HEK293 (cell line): ENCODE results near the gene NAPB.
A peak's percentile ranks its signal among the peaks of the same experiment; 100 is the strongest.

ENCODE experiments used
- CTCF ChIA-PET: fragments of 350-600 bp; formaldehyde crosslinking; extraction: SDS; loops from one replicate; lab custom pipeline; 2021; ENCODE audit warnings: antibody characterized with exemption; lab: Yijun Ruan, JAX
- POLR2A ChIA-PET: fragments of 300-600 bp; formaldehyde crosslinking; extraction: SDS; loops from one replicate; lab custom pipeline; 2020; ENCODE audit warnings: antibody characterized with exemption, inconsistent platforms; lab: Yijun Ruan, JAX
- H3K27ac ChIP-seq: fragments of 200-500 bp; sonication (Bioruptor generic); 2 replicates; pipeline ENCODE4 v1.5.1; 2014; ENCODE audit warnings: low read depth, low read length, control low read depth, inconsistent platforms; ENCODE audit errors: extremely low read depth
- H3K36me3 ChIP-seq, 2 experiments: fragments of 200-500 bp in 1 of 2; sonication (Bioruptor generic) in 1 of 2; 1 replicate in 1 of 2; 2 replicates in 1 of 2; pipeline ENCODE4 v1.5.1; 2014 to 2017; ENCODE audit warnings: inconsistent platforms in 2 of 2, low read length in 2 of 2; ENCODE audit not compliant: control insufficient read depth in 2 of 2, insufficient read depth in 1 of 2
- H3K4me1 ChIP-seq: fragments of 200-500 bp; sonication (Bioruptor generic); 2 replicates; pipeline ENCODE4 v1.5.1; 2014; ENCODE audit warnings: mild to moderate bottlenecking, low read length, inconsistent platforms; ENCODE audit not compliant: control insufficient read depth, insufficient read depth
- H3K4me3 ChIP-seq: 2 replicates; pipeline ENCODE4 v1.5.1; 2011; ENCODE audit warnings: low read depth, mild to moderate bottlenecking, control low read depth, low read length, moderate library complexity
- H3K9me3 ChIP-seq: fragments of 200-500 bp; sonication (Bioruptor generic); 2 replicates; pipeline ENCODE4 v1.5.1; 2014; ENCODE audit warnings: low read depth, low read length, inconsistent platforms; ENCODE audit not compliant: control insufficient read depth, insufficient read depth
- AEBP2 ChIP-seq: fragments of 450-650 bp; formaldehyde crosslinking; IDR thresholded peaks from 2 replicates; pipeline ENCODE4 v1.5.1; 2016; ENCODE audit warnings: missing biosample characterization, missing genetic modification characterization, borderline replicate concordance
- FEZF1 ChIP-seq: fragments of 450-650 bp; formaldehyde crosslinking; IDR thresholded peaks from 2 replicates; pipeline ENCODE4 v1.5.1; 2016; ENCODE audit warnings: missing biosample characterization, missing genetic modification characterization
- GFI1B ChIP-seq: fragments of 450-650 bp; formaldehyde crosslinking; IDR thresholded peaks from 2 replicates; pipeline ENCODE4 v1.5.1; 2016; ENCODE audit warnings: missing biosample characterization, missing genetic modification characterization
- INSM2 ChIP-seq: fragments of 450-650 bp; formaldehyde crosslinking; IDR thresholded peaks from 2 replicates; pipeline ENCODE4 v1.5.1; 2016; ENCODE audit warnings: missing biosample characterization, missing genetic modification characterization
- KLF9 ChIP-seq: fragments of 450-650 bp; formaldehyde crosslinking; IDR thresholded peaks from 2 replicates; pipeline ENCODE4 v1.5.1; 2016; ENCODE audit warnings: missing biosample characterization, missing genetic modification characterization, low read depth
- OSR2 ChIP-seq: fragments of 450-650 bp; formaldehyde crosslinking; IDR thresholded peaks from 2 replicates; pipeline ENCODE4 v1.5.1; 2016; ENCODE audit warnings: missing biosample characterization, missing genetic modification characterization
- SP3 ChIP-seq: fragments of 450-650 bp; formaldehyde crosslinking; IDR thresholded peaks from 2 replicates; pipeline ENCODE4 v1.5.1; 2016; ENCODE audit warnings: missing biosample characterization, missing genetic modification characterization
- TCF7L2 ChIP-seq: IDR thresholded peaks from 2 replicates; pipeline ENCODE4 v1.6.1; 2011; ENCODE audit warnings: low read depth, mild to moderate bottlenecking, inconsistent platforms, low read length, moderate library complexity, borderline replicate concordance
- TRIM28 ChIP-seq: IDR thresholded peaks from 2 replicates; pipeline ENCODE4 v1.6.1; 2011; ENCODE audit warnings: low read length, control low read depth, borderline replicate concordance
- WT1 ChIP-seq: fragments of 450-650 bp; formaldehyde crosslinking; IDR thresholded peaks from 2 replicates; pipeline ENCODE4 v1.5.1; 2016; ENCODE audit warnings: missing biosample characterization, missing genetic modification characterization
- ZBTB8A ChIP-seq: fragments of 450-650 bp; formaldehyde crosslinking; IDR thresholded peaks from 2 replicates; pipeline ENCODE4 v1.5.1; 2016; ENCODE audit warnings: missing biosample characterization, missing genetic modification characterization
- ZEB2 ChIP-seq: fragments of 450-650 bp; formaldehyde crosslinking; IDR thresholded peaks from 2 replicates; pipeline ENCODE4 v1.5.1; 2016; ENCODE audit warnings: missing biosample characterization, missing genetic modification characterization
- ZFHX2 ChIP-seq: fragments of 450-650 bp; formaldehyde crosslinking; conservative IDR thresholded peaks from 2 replicates; pipeline ENCODE4 v1.5.1; 2016; ENCODE audit warnings: missing biosample characterization, missing genetic modification characterization
- ZIC2 ChIP-seq: fragments of 450-650 bp; formaldehyde crosslinking; IDR thresholded peaks from 2 replicates; pipeline ENCODE4 v1.5.1; 2016; ENCODE audit warnings: missing biosample characterization, missing genetic modification characterization
- ZNF10 ChIP-seq: fragments of 450-650 bp; formaldehyde crosslinking; IDR thresholded peaks from 2 replicates; pipeline ENCODE4 v1.5.1; 2017; ENCODE audit warnings: missing biosample characterization, missing genetic modification characterization
- ZNF140 ChIP-seq: fragments of 450-650 bp; formaldehyde crosslinking; IDR thresholded peaks from 2 replicates; pipeline ENCODE4 v1.5.1; 2016; ENCODE audit warnings: missing biosample characterization, missing genetic modification characterization
- ZNF146 ChIP-seq: fragments of 450-650 bp; formaldehyde crosslinking; IDR thresholded peaks from 2 replicates; pipeline ENCODE4 v1.5.1; 2016; ENCODE audit warnings: missing biosample characterization, missing genetic modification characterization
- ZNF26 ChIP-seq: fragments of 450-650 bp; formaldehyde crosslinking; IDR thresholded peaks from 2 replicates; pipeline ENCODE4 v1.5.1; 2016; ENCODE audit warnings: missing biosample characterization, missing genetic modification characterization
- ZNF366 ChIP-seq: fragments of 450-650 bp; formaldehyde crosslinking; conservative IDR thresholded peaks from 2 replicates; pipeline ENCODE4 v1.5.1; 2016; ENCODE audit warnings: missing biosample characterization, missing genetic modification characterization
- ZNF391 ChIP-seq: fragments of 450-650 bp; formaldehyde crosslinking; IDR thresholded peaks from 2 replicates; pipeline ENCODE4 v1.5.1; 2016; ENCODE audit warnings: low read depth, missing biosample characterization, missing genetic modification characterization, borderline replicate concordance
- ZNF548 ChIP-seq: fragments of 450-650 bp; formaldehyde crosslinking; IDR thresholded peaks from 2 replicates; pipeline ENCODE4 v1.5.1; 2016; ENCODE audit warnings: missing biosample characterization, missing genetic modification characterization
- ZNF561 ChIP-seq: fragments of 450-650 bp; IDR thresholded peaks from 2 replicates; pipeline ENCODE4 v1.5.1; 2018; ENCODE audit warnings: missing biosample characterization, missing genetic modification characterization, borderline replicate concordance
- ZNF660 ChIP-seq: fragments of 450-650 bp; IDR thresholded peaks from 2 replicates; pipeline ENCODE4 v1.5.1; 2018; ENCODE audit warnings: missing biosample characterization, mild to moderate bottlenecking, missing genetic modification characterization
- ZNF664 ChIP-seq: fragments of 450-650 bp; formaldehyde crosslinking; IDR thresholded peaks from 2 replicates; pipeline ENCODE4 v1.5.1; 2016; ENCODE audit warnings: missing biosample characterization, missing genetic modification characterization
- ZNF692 ChIP-seq: fragments of 450-650 bp; formaldehyde crosslinking; IDR thresholded peaks from 2 replicates; pipeline ENCODE4 v1.5.1; 2016; ENCODE audit warnings: missing biosample characterization, missing genetic modification characterization
- ZNF776 ChIP-seq: fragments of 450-650 bp; formaldehyde crosslinking; IDR thresholded peaks from 2 replicates; pipeline ENCODE4 v1.5.0; 2017; ENCODE audit warnings: missing biosample characterization, missing genetic modification characterization, borderline replicate concordance
- ZNF830 ChIP-seq: fragments of 450-650 bp; IDR thresholded peaks from 2 replicates; pipeline ENCODE4 v1.5.0; 2018; ENCODE audit warnings: missing biosample characterization, missing genetic modification characterization, low read depth, mild to moderate bottlenecking, moderate library complexity
- ZSCAN18 ChIP-seq: fragments of 450-650 bp; formaldehyde crosslinking; IDR thresholded peaks from 2 replicates; pipeline ENCODE4 v1.5.1; 2016; ENCODE audit warnings: missing biosample characterization, missing genetic modification characterization

NAPB gene

GRCh38 chr20:23414526-23415188, 6.6 kb downstream of the NAPB start:
- no peaks in the 10 kb centered on the region for H3K9me3 ChIP-seq
- CTCF ChIA-PET = interaction anchor here (2.1 kb wide), 1 partner anchor 9 kb away, joined by 8 read pairs; no protein-coding TSS in a partner anchor
- peaks cover 15% of the 10 kb centered on the region for H3K4me1 ChIP-seq
- peaks cover 3 to 5% of the 10 kb centered on the region in 2 experiments; a peak in 2 of 3 replicates for H3K36me3 ChIP-seq
- H3K27ac ChIP-seq = no peak overlapping the region
- H3K4me3 ChIP-seq = no peak overlapping the region
- POLR2A ChIA-PET = no interaction called here
- TF ChIP-seq ZNF366 = no peak
- no peak for TF ChIP-seq ZNF776 (tag by site-specific recombination)
- TF ChIP-seq INSM2 = no peak
- TF ChIP-seq WT1 (tag by site-specific recombination) = no peak
- TF ChIP-seq SP3 (tag by site-specific recombination) = no peak
- TF ChIP-seq FEZF1 (tag by site-specific recombination) = no peak
- no peak for TF ChIP-seq AEBP2 (tag by site-specific recombination)
- TF ChIP-seq ZNF660 = no peak
- no peak for TF ChIP-seq ZNF26
- TF ChIP-seq KLF9 (tag by site-specific recombination) = no peak
- TF ChIP-seq ZNF692 (tag by site-specific recombination) = no peak
- no peak for TF ChIP-seq ZNF391 (tag by site-specific recombination)

GRCh38 chr20:23413862-23414422, 7.3 kb downstream of the NAPB start:
- peaks cover 3 to 5% of the 10 kb centered on the region in 2 experiments; a peak in 2 of 3 replicates for H3K36me3 ChIP-seq
- H3K4me3 ChIP-seq = no peak overlapping the region
- ChIA-PET POLR2A (no interaction called here), CTCF (interaction anchor here (2.1 kb wide), 1 partner anchor 8 kb away, joined by 8 read pairs; no protein-coding TSS in a partner anchor)
- peaks cover 15% of the 10 kb centered on the region for H3K4me1 ChIP-seq
- H3K9me3 ChIP-seq = no peaks in the 10 kb centered on the region
- no peak overlapping the region for H3K27ac ChIP-seq
- TF ChIP-seq ZNF10 (tag by site-specific recombination) = no peak
- no peak for TF ChIP-seq ZNF830 (tag by site-specific recombination)
- TF ChIP-seq ZSCAN18 (tag by site-specific recombination) = no peak
- no peak for TF ChIP-seq ZNF664 (tag by site-specific recombination)
- no peak for TF ChIP-seq ZNF561 (tag by site-specific recombination)
- peak; percentile 41; the same call in 1 of the 2 replicates for TF ChIP-seq OSR2 (tag by site-specific recombination)
- TF ChIP-seq TRIM28 = no peak
- 0 out of 2 replicates have a peak, but pooled peaks have one; percentile 18 for TF ChIP-seq ZBTB8A (tag by site-specific recombination)
- no peak for TF ChIP-seq ZEB2 (tag by site-specific recombination)
- TF ChIP-seq ZNF548 (tag by site-specific recombination) = no peak
- TF ChIP-seq ZNF140 (tag by site-specific recombination) = no peak
- TF ChIP-seq ZIC2 (tag by site-specific recombination) = 0 out of 2 replicates have a peak, but pooled peaks have one; percentile 10
- TF ChIP-seq ZFHX2 (tag by site-specific recombination) = 0 out of 2 replicates have a peak, but pooled peaks have one; percentile 15
- TF ChIP-seq TCF7L2 = no peak
- TF ChIP-seq SP3 (tag by site-specific recombination) = no peak
- TF ChIP-seq GFI1B (tag by site-specific recombination) = no peak
- no peak for TF ChIP-seq ZNF146 (tag by site-specific recombination)
